H9 (cell line): ENCODE results near the gene IL12RB1. TPM values are rescaled to one million over a fixed set of nuclear protein-coding genes. Genes with fewer than 3 reads are reported as not detected.

ENCODE experiments used
- DNase-seq: peaks from one replicate; pipeline ENCODE4 v3.0.0-alpha.2; 2017
- H2AFZ ChIP-seq: one replicate; pipeline ENCODE4 v1.6.1; 2013; ENCODE audit warnings: mild to moderate bottlenecking, low read length, control low read depth, moderate library complexity
- H2AK5ac ChIP-seq: 2 replicates; pipeline ENCODE4 v1.6.1; 2013; ENCODE audit warnings: low read length, control low read depth, mixed read lengths; ENCODE audit not compliant: insufficient read length
- H2BK120ac ChIP-seq: one replicate; pipeline ENCODE4 v1.6.1; 2013; ENCODE audit warnings: low read depth, mild to moderate bottlenecking, low read length, control low read depth, inconsistent platforms; ENCODE audit not compliant: poor library complexity, severe bottlenecking
- H2BK12ac ChIP-seq: 2 replicates; pipeline ENCODE4 v1.6.1; 2013; ENCODE audit warnings: low read length, control low read depth, mixed read lengths, low read depth; ENCODE audit not compliant: insufficient read length
- H2BK15ac ChIP-seq: 2 replicates; pipeline ENCODE4 v1.6.1; 2013; ENCODE audit warnings: low read depth, low read length, control low read depth
- H2BK20ac ChIP-seq: one replicate; pipeline ENCODE4 v1.6.1; 2013; ENCODE audit warnings: low read depth, mild to moderate bottlenecking, low read length, control low read depth, inconsistent platforms; ENCODE audit not compliant: poor library complexity, severe bottlenecking
- H2BK5ac ChIP-seq: 2 replicates; pipeline ENCODE4 v1.6.1; 2013; ENCODE audit warnings: low read length, control low read depth, mixed read lengths; ENCODE audit not compliant: insufficient read length
- H3K14ac ChIP-seq: 2 replicates; pipeline ENCODE4 v1.6.1; 2013; ENCODE audit warnings: low read length, control low read depth; ENCODE audit not compliant: insufficient read depth
- H3K18ac ChIP-seq: 2 replicates; pipeline ENCODE4 v1.6.1; 2013; ENCODE audit warnings: low read depth, mild to moderate bottlenecking, mixed read lengths, low read length, control low read depth; ENCODE audit not compliant: insufficient read length
- H3K23ac ChIP-seq: 2 replicates; pipeline ENCODE4 v1.6.1; 2013; ENCODE audit warnings: low read length, control low read depth, mixed read lengths, low read depth; ENCODE audit not compliant: insufficient read length
- H3K23me2 ChIP-seq: 2 replicates; pipeline ENCODE4 v1.6.1; 2013; ENCODE audit warnings: low read depth, mild to moderate bottlenecking, mixed read lengths, low read length, control low read depth; ENCODE audit not compliant: insufficient read length, poor library complexity, severe bottlenecking
- H3K27ac ChIP-seq: 2 replicates; pipeline ENCODE4 v1.5.1; 2013; ENCODE audit warnings: low read length, control low read depth, mixed read lengths, low read depth; ENCODE audit not compliant: insufficient read length
- H3K27me3 ChIP-seq: 2 replicates; pipeline ENCODE4 v1.6.1; 2013; ENCODE audit warnings: low read length, control low read depth, inconsistent platforms; ENCODE audit not compliant: insufficient read depth
- H3K4ac ChIP-seq: 2 replicates; pipeline ENCODE4 v1.6.1; 2013; ENCODE audit warnings: low read depth, mild to moderate bottlenecking, control low read depth, inconsistent platforms, low read length, moderate library complexity
- H3K4me1 ChIP-seq: 2 replicates; pipeline ENCODE4 v1.6.1; 2013; ENCODE audit warnings: low read length, control low read depth, inconsistent platforms; ENCODE audit not compliant: insufficient read depth
- H3K4me2 ChIP-seq: 2 replicates; pipeline ENCODE4 v1.6.1; 2013; ENCODE audit warnings: low read length, control low read depth, mixed read lengths; ENCODE audit not compliant: insufficient read length, insufficient read depth
- H3K56ac ChIP-seq: 2 replicates; pipeline ENCODE4 v1.6.1; 2013; ENCODE audit warnings: low read depth, mild to moderate bottlenecking, mixed read lengths, low read length, control low read depth; ENCODE audit not compliant: insufficient read length
- H3K79me1 ChIP-seq: 2 replicates; pipeline ENCODE4 v1.6.1; 2013; ENCODE audit warnings: low read depth, mild to moderate bottlenecking, moderate library complexity, low read length, control low read depth, inconsistent platforms; ENCODE audit not compliant: insufficient read depth, poor library complexity, severe bottlenecking
- H3K79me2 ChIP-seq: 2 replicates; pipeline ENCODE4 v1.6.1; 2013; ENCODE audit warnings: low read length, control low read depth, inconsistent platforms; ENCODE audit not compliant: insufficient read depth
- H3K9ac ChIP-seq: 2 replicates; pipeline ENCODE4 v1.6.1; 2013; ENCODE audit warnings: low read length, control low read depth, mixed read lengths; ENCODE audit not compliant: insufficient read length; ENCODE audit errors: extremely low read depth
- H3K9me3 ChIP-seq: one replicate; pipeline ENCODE4 v1.6.1; 2013; ENCODE audit warnings: low read depth, low read length, inconsistent platforms; ENCODE audit not compliant: control insufficient read depth
- H3T11ph ChIP-seq: one replicate; pipeline ENCODE4 v1.6.1; 2013; ENCODE audit warnings: mild to moderate bottlenecking, low read length, control low read depth, inconsistent platforms
- H4K20me1 ChIP-seq: one replicate; pipeline ENCODE4 v1.6.1; 2013; ENCODE audit not compliant: control insufficient read depth, insufficient read length, insufficient read depth
- H4K5ac ChIP-seq: 2 replicates; pipeline ENCODE4 v1.6.1; 2013; ENCODE audit warnings: low read depth, mild to moderate bottlenecking, mixed read lengths, low read length, control low read depth; ENCODE audit not compliant: insufficient read length
- H4K8ac ChIP-seq: replicated peaks from 2 replicates; pipeline ENCODE4 v1.6.1; 2013; ENCODE audit warnings: low read length, control low read depth, mixed read lengths, low read depth; ENCODE audit not compliant: insufficient read length
- H4K91ac ChIP-seq: 2 replicates; pipeline ENCODE4 v1.6.1; 2013; ENCODE audit warnings: low read depth, mild to moderate bottlenecking, moderate library complexity, mixed read lengths, low read length, control low read depth; ENCODE audit not compliant: insufficient read length
- H3K27ac Mint-ChIP-seq, 3 experiments: 2 replicates in 2 of 3; 3 replicates in 1 of 3; pipeline ENCODE4 v1.8.0; 2020 to 2021; ENCODE audit warnings: mixed read lengths in 3 of 3, mild to moderate bottlenecking in 1 of 3, moderate library complexity in 1 of 3
- H3K27me3 Mint-ChIP-seq: 2 replicates; pipeline ENCODE4 v1.8.0; 2021; ENCODE audit warnings: low read depth, mild to moderate bottlenecking, moderate library complexity, mixed read lengths
- H3K36me3 Mint-ChIP-seq, 3 experiments: 2 replicates in 2 of 3; 3 replicates in 1 of 3; pipeline ENCODE4 v1.8.0; 2020 to 2021; ENCODE audit warnings: low read depth in 3 of 3, mixed read lengths in 3 of 3; ENCODE audit not compliant: insufficient read depth in 1 of 3
- H3K4me1 Mint-ChIP-seq, 2 experiments: 2 replicates each; pipeline ENCODE4 v1.8.0; 2020; ENCODE audit warnings: mixed read lengths in 2 of 2
- H3K4me3 Mint-ChIP-seq, 2 experiments: 2 replicates in 1 of 2; 3 replicates in 1 of 2; pipeline ENCODE4 v1.8.0; 2020 to 2021; ENCODE audit warnings: mild to moderate bottlenecking in 2 of 2, mixed read lengths in 2 of 2, moderate library complexity in 1 of 2
- H3K9me3 Mint-ChIP-seq, 2 experiments: 2 replicates in 1 of 2; 3 replicates in 1 of 2; pipeline ENCODE4 v1.8.0; 2020; ENCODE audit warnings: mild to moderate bottlenecking in 2 of 2, mixed read lengths in 2 of 2, moderate library complexity in 1 of 2
- CTCF ChIP-seq: fragments of 200-600 bp; sonication (generic); conservative IDR thresholded peaks from 3 replicates; pipeline ENCODE4 v1.8.0; 2021; ENCODE audit warnings: antibody characterized with exemption, mild to moderate bottlenecking
- WGBS: extraction: QIAGEN DNeasy Blood & Tissue Kit; methylation state at CpG from one replicate; pipeline ENCODE4 v1.1.7; 2013; ENCODE audit warnings: missing lambda C conversion rate, low lambda C conversion rate, mixed read lengths; ENCODE audit not compliant: insufficient read length; ENCODE audit errors: extremely low coverage; 5-methylcytosine and 5-hydroxymethylcytosine counted together
- total RNA-seq: library from RNA; stranded (reverse); gene quantifications from 2 replicates; pipeline ENCODE4 v1.2.1, GENCODE V29; 2021

Gene IL12RB1
- total RNA-seq, 1 experiment from 2014 or later, result not detected

DNA sequence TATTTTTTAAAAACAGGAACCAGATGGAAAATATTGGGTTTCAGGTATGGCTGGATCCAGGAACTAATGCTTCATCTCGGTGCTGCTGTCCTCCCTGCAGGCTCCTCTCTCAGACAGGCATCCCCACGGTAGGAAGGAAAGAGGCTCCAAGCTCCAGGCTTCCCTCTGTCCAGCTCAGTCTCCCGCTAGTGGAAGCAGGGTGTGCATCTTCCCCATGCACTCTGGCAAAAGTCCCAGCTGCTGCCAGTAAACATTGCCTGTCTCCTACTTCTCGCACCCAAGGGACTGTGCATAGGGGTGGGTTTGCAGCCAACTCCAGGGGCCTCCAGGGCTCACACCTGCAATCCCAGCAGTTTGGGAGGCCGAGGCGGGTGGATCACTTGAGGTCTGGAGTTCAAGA is 29.2 kb downstream of the IL12RB1 start:
- no peak overlapping the region for H3K14ac ChIP-seq
- no peak overlapping the region for H3K4me3 Mint-ChIP-seq
- H3K9me3 ChIP-seq, result no peaks in the 10 kb centered on the region
- H2BK12ac ChIP-seq, result no peak overlapping the region
- H2AFZ ChIP-seq, result no peak overlapping the region
- H3K79me2 ChIP-seq, result no peaks in the 10 kb centered on the region
- H4K8ac ChIP-seq, result no peak overlapping the region
- no peak overlapping the region for H3K56ac ChIP-seq
- H3K9me3 Mint-ChIP-seq, result no peaks in the 10 kb centered on the region; a peak in 1 of 5 replicates
- H3K23ac ChIP-seq, result no peak overlapping the region
- no peaks in the 10 kb centered on the region for H3K27me3 ChIP-seq
- no peak for DNase-seq
- H3K4me1 Mint-ChIP-seq, result peaks cover 0 to 19% of the 10 kb centered on the region in 2 experiments; a peak in 3 of 4 replicates
- H4K5ac ChIP-seq, result no peak overlapping the region
- no peaks in the 10 kb centered on the region for H3K36me3 Mint-ChIP-seq
- no peak overlapping the region for H3K18ac ChIP-seq
- no peak overlapping the region for H3K27ac Mint-ChIP-seq
- H4K91ac ChIP-seq, result no peak overlapping the region
- H3K9ac ChIP-seq, result no peak overlapping the region
- no peak overlapping the region for H3K27ac ChIP-seq
- no peak overlapping the region for H2BK5ac ChIP-seq
- no peak overlapping the region for H2BK120ac ChIP-seq
- no peak overlapping the region for H3K4ac ChIP-seq
- no peak overlapping the region for H2BK20ac ChIP-seq
- no peak overlapping the region for H2AK5ac ChIP-seq
- H2BK15ac ChIP-seq, result no peak overlapping the region
- no peaks in the 10 kb centered on the region for H3K79me1 ChIP-seq
- H3K23me2 ChIP-seq, result no peaks in the 10 kb centered on the region
- H4K20me1 ChIP-seq, result no peaks in the 10 kb centered on the region
- no peaks in the 10 kb centered on the region for H3K4me1 ChIP-seq
- no peak overlapping the region for H3K4me2 ChIP-seq
- H3T11ph ChIP-seq, result no peak overlapping the region
- WGBS, result no CpG with 5 or more reads among the region's 6 CpGs
- peaks cover 7% of the 10 kb centered on the region; the same call in 1 of the 2 replicates for H3K27me3 Mint-ChIP-seq
- no peak for TF ChIP-seq CTCF
